Esophagus squamous epithelium (tissue), 4 donors: Measurements from ENCODE around the gene PI4KA.

ENCODE experiments used
- CTCF ChIP-seq, 6 experiments: fragments of 450-650 bp in 4 of 6; fragments of 200-600 bp in 2 of 6; sonication (generic) in 2 of 6; IDR thresholded peaks; one replicate each; pipeline ENCODE4 v1.5.1; 2016 to 2019; ENCODE audit warnings: antibody characterized with exemption in 6 of 6, mild to moderate bottlenecking in 4 of 6, moderate library complexity in 4 of 6
- POLR2A ChIP-seq, 4 donors: fragments of 450-650 bp; IDR thresholded peaks; one replicate each; pipeline ENCODE4 v1.6.1; 2017; ENCODE audit warnings: antibody characterized with exemption in 4 of 4, mild to moderate bottlenecking in 4 of 4, moderate library complexity in 3 of 4

- no peak for TF ChIP-seq CTCF (IDR thresholded peaks at IDR 0.05)
- TF ChIP-seq POLR2A (IDR thresholded peaks at IDR 0.05) = no peak
These were observed 64.6 kb downstream of the PI4KA start for GRCh38 chr22:20793748-20794649.
